Activated CD8-positive, alpha-beta T cell treated with anti-CD3 and anti-CD28 coated beads for 36 hours (primary cell): ENCODE measurements around the gene COG7. TPM values are rescaled to one million over a fixed set of nuclear protein-coding genes. Genes with fewer than 3 reads are reported as not detected.

Source experiments
- ATAC-seq: fragments of 200-7000 bp; cut with Tn5 transposase; one replicate; pipeline ENCODE4 v1.10.0; 2021; ENCODE audit warnings: mild to moderate bottlenecking, moderate library complexity
- CTCF ChIA-PET: fragments of 350-600 bp; sonication (Branson Sonifier 250); formaldehyde crosslinking; loops from one replicate; lab custom pipeline; 2021; ENCODE audit warnings: antibody characterized with exemption; lab: Charles Lee
- POLR2A ChIA-PET: fragments of 350-600 bp; sonication (Branson Sonifier 250); formaldehyde crosslinking; loops from one replicate; lab custom pipeline; 2021; ENCODE audit warnings: antibody characterized with exemption; lab: Charles Lee
- DNase-seq: peaks from one replicate; pipeline ENCODE4 v3.0.0-alpha.2; 2020
- H3K27ac Mint-ChIP-seq: one replicate; pipeline ENCODE4 v1.8.0; 2021; ENCODE audit warnings: mild to moderate bottlenecking, mixed read lengths
- H3K27me3 Mint-ChIP-seq: one replicate; pipeline ENCODE4 v1.8.0; 2021; ENCODE audit warnings: mixed read lengths
- H3K36me3 Mint-ChIP-seq: one replicate; pipeline ENCODE4 v1.8.0; 2021; ENCODE audit warnings: low read depth, mixed read lengths
- H3K4me1 Mint-ChIP-seq: one replicate; pipeline ENCODE4 v1.8.0; 2021; ENCODE audit warnings: low read depth, mixed read lengths
- H3K4me3 Mint-ChIP-seq: one replicate; pipeline ENCODE4 v1.8.0; 2021; ENCODE audit warnings: mild to moderate bottlenecking, moderate library complexity, mixed read lengths
- H3K9me3 Mint-ChIP-seq: one replicate; pipeline ENCODE4 v1.8.0; 2021; ENCODE audit warnings: mixed read lengths
- intact Hi-C: fragments of 100-400 bp; cut with micrococcal nuclease; formaldehyde crosslinking; loops from one replicate; pipeline ENCODE4 v1.10.0; 2022
- total RNA-seq, 2 experiments: library from RNA; stranded (reverse); gene quantifications; one replicate each; pipeline ENCODE4 v1.2.3, GENCODE V29; 2021
- TF ChIP-seq, protein P1 (sequence below): fragments of 200-600 bp; IDR thresholded peaks from one replicate; pipeline ENCODE4 v1.8.0; 2022; ENCODE audit warnings: antibody characterized with exemption, mild to moderate bottlenecking

COG7 gene
- total RNA-seq, 2 experiments from 2014 or later = 16.4 to 16.7 TPM

DNA sequence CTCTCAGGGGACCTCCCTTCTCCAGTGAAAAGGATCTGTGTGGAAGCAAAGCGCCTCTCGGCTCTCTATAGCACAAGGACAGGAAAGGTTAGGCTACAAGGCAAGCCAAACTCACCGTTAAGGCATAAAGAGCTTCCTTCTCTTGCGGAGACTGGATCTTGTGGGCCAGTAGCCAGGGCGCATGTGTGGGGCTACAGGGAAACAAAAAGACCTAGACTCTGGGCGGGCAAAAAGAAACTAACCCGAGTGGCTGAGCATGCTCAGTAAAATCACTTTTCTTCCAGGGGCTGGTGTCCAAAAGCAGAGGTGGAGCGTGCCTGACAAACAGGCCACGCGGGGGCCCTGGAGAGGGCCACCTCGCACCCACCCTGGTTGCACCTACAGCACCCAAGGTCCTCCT lies 41.2 kb upstream of the COG7 start:
- CTCF ChIA-PET = no interaction called here
- peaks cover 11% of the 10 kb centered on the region for H3K4me1 Mint-ChIP-seq

DNA sequence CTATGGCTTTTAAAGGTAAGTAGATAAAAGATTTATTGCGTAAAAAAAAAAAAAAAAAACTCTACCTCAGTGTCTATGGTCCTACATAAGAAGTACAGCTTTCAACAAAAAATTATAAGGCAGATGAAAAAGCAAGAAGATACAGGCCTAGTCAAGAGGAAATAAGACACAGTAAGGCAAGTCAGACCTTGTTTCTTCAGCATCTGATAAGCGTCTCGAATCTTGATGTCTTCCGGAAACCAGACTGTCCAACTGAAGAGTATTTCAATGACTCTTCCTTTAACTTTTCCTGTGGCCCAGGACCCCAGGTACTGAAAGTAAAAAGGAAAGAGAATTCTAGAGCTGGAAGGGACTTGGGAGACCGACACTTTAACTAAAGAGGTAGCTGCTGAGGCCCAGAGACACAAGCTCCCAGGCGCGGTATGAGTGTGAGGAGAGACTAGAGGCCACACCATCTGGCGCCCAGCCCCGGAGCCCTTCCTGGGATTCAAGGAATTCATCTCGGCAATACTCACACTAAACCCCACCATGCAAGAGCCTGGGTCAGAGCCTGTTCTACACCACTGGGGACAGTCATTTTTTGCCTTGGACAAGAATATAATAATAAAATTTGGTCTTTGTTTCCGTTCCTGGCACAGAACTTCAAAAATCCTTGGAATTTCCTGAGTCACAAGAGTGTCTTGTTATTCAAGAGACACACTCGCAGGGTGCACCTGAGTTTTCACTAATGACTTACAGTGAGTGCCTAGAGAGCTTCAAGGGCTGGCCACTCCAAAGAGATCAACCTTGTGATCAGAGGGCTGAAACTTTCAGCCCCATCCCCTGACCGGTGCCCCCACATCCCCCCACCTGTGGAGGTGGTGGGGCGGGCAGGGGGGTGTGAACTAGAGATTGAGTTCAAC lies 38.8 kb upstream of the COG7 start:
- DNase-seq = no peak
- CTCF ChIA-PET = interaction anchor here (1.0 to 1.6 kb wide), 3 partner anchors 11 to 20 kb away, joined by 3 to 4 read pairs (median 4); no protein-coding TSS in a partner anchor
- Mint-ChIP-seq H3K36me3 (peaks cover 41% of the 10 kb centered on the region), H3K27ac (no peak overlapping the region), H3K27me3 (no peaks in the 10 kb centered on the region), H3K4me1 (no peaks in the 10 kb centered on the region), H3K9me3 (no peaks in the 10 kb centered on the region), H3K4me3 (no peak overlapping the region)
- intact Hi-C loops = no loop called here
- TF ChIP-seq, protein P1, sequence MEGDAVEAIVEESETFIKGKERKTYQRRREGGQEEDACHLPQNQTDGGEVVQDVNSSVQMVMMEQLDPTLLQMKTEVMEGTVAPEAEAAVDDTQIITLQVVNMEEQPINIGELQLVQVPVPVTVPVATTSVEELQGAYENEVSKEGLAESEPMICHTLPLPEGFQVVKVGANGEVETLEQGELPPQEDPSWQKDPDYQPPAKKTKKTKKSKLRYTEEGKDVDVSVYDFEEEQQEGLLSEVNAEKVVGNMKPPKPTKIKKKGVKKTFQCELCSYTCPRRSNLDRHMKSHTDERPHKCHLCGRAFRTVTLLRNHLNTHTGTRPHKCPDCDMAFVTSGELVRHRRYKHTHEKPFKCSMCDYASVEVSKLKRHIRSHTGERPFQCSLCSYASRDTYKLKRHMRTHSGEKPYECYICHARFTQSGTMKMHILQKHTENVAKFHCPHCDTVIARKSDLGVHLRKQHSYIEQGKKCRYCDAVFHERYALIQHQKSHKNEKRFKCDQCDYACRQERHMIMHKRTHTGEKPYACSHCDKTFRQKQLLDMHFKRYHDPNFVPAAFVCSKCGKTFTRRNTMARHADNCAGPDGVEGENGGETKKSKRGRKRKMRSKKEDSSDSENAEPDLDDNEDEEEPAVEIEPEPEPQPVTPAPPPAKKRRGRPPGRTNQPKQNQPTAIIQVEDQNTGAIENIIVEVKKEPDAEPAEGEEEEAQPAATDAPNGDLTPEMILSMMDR = no peak
- ATAC-seq = no peak
- POLR2A ChIA-PET = interaction anchor here (0.6 to 0.9 kb wide), 4 partner anchors 13 to 276 kb away, joined by 3 read pairs; partner anchors contain the start of gene GGA2

More for the DNA sequence above, 41.2 kb upstream of the COG7 start:
- no peak for ATAC-seq
- no peak overlapping the region for H3K27ac Mint-ChIP-seq
- POLR2A ChIA-PET = interaction anchor here (1.6 kb wide), 1 partner anchor 67 kb away, joined by 4 read pairs; no protein-coding TSS in a partner anchor
- H3K27me3 Mint-ChIP-seq = no peaks in the 10 kb centered on the region
- H3K36me3 Mint-ChIP-seq = peaks cover 37% of the 10 kb centered on the region
- intact Hi-C loops = no loop called here
- H3K9me3 Mint-ChIP-seq = no peaks in the 10 kb centered on the region
- DNase-seq = no peak
- TF ChIP-seq, protein P1 = no peak
- H3K4me3 Mint-ChIP-seq = no peak overlapping the region

DNA sequence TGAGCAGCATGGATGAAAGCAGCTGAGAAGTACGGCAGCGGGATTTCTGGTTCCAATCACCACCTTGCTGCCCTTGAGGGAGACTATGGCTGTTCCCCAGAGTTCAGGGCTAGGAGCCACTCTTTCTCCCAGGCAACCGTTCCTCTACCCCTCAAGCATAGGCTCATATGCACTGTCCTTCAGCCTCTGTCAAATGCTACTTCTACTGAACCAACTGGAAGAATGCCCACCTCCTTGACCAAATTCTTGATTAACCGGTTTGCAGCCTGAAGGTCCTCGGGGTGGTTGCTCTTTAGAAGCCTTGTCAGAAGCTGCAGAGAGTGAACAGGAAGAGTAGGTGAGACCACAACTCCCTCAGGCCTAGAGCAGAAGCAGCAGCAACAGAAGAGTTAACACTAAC lies 33.5 kb upstream of the COG7 start:
- no peaks in the 10 kb centered on the region for H3K27me3 Mint-ChIP-seq
- peaks cover 47% of the 10 kb centered on the region for H3K36me3 Mint-ChIP-seq
- DNase-seq (no peak), ATAC-seq (no peak)
- TF ChIP-seq, protein P1 = no peak
- H3K4me3 Mint-ChIP-seq = no peak overlapping the region
- intact Hi-C loops = no loop called here
- no peaks in the 10 kb centered on the region for H3K9me3 Mint-ChIP-seq
- H3K4me1 Mint-ChIP-seq = peaks cover 3% of the 10 kb centered on the region
- ChIA-PET CTCF (no interaction called here), POLR2A (no interaction called here)
- H3K27ac Mint-ChIP-seq = no peak overlapping the region

DNA sequence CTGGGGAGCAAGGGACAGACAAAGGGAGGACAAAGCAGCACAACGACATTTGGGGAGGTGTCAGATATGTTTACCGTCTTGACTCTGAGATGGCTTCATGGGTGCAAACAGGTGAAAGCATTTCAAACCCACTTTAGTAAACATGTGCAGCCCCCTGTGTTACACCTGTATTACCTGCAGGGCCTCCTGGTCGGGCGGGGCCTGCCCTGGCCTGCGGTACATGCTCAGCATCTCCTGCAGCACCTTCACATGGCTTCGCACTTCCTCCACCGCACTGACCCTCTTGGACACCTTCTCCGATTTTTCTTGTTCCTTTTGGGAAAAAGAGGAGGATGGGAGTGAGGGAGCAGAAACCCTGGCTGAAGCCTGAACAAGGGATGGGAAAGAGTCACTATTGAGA lies 32.9 kb upstream of the COG7 start:
- H3K4me3 Mint-ChIP-seq = no peak overlapping the region
- no peaks in the 10 kb centered on the region for H3K27me3 Mint-ChIP-seq
- peaks cover 3% of the 10 kb centered on the region for H3K4me1 Mint-ChIP-seq
- H3K36me3 Mint-ChIP-seq = peaks cover 46% of the 10 kb centered on the region
- no peak for ATAC-seq
- POLR2A ChIA-PET = no interaction called here
- H3K9me3 Mint-ChIP-seq = no peaks in the 10 kb centered on the region
- TF ChIP-seq, protein P1 = no peak
- no peak for DNase-seq
- CTCF ChIA-PET = no interaction called here
- H3K27ac Mint-ChIP-seq = no peak overlapping the region
- intact Hi-C loops = no loop called here

DNA sequence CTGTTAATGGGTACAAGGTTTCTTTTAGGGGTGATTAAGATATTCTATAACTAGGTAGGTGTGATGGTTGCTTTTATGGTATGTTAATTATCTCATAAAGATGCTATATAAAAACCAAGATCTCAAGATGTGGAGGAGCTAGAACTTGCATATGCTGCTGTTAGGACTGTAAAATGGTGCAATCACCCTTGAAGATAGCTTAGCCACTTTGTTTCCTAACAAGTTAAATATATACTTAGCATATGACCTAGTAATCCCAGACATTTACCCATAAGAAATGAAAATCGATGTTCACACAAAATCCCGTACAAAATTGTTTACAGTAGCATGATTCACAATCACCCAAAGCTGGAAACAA lies 32.2 kb upstream of the COG7 start:
- ATAC-seq (no peak), DNase-seq (no peak)
- Mint-ChIP-seq H3K4me3 (no peak overlapping the region), H3K4me1 (peaks cover 3% of the 10 kb centered on the region), H3K27me3 (no peaks in the 10 kb centered on the region), H3K27ac (no peak overlapping the region), H3K36me3 (peaks cover 46% of the 10 kb centered on the region), H3K9me3 (no peaks in the 10 kb centered on the region)
- POLR2A ChIA-PET = interaction anchor here (0.7 to 1.1 kb wide), 2 partner anchors 9 to 137 kb away, joined by 3 read pairs; no protein-coding TSS in a partner anchor
- intact Hi-C loops = no loop called here
- CTCF ChIA-PET = no interaction called here
- TF ChIP-seq, protein P1 = no peak
